NCI-H128 (cell line): ENCODE results near the gene RASGRP4.
A peak's percentile ranks its signal among the peaks of the same experiment; 100 is the strongest.
"Not testable (repeated sequence)": the region's sequence is repeated elsewhere in the genome, so short reads cannot be mapped to it uniquely, and the experiment has no call there.

ENCODE experiments used
- DNase-seq: peaks from one replicate; lab custom pipeline; 2025; ENCODE audit not compliant: unreplicated experiment; lab: John Stamatoyannopoulos, UW

Gene RASGRP4

DNA sequence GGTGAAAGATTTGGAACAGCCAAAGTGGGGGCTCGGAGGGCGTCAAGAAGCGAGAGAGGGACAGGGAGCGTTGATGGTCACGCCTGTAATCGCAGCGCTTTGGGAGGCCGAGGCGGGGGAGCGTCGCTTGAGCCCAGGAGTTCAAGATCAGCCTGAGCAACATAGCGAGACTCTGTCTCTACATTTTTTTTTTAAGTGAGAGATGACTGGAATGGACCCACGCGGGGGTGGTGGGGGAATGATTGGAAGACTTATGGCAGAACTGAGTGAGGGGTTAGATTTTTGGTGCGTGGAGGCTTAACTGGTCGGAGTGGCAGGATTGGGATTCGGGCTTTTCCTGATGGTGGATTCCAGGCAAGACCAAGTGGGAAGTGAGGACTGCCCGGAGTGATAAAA lies 50.9 kb downstream of the RASGRP4 start:
- no peak for DNase-seq

DNA sequence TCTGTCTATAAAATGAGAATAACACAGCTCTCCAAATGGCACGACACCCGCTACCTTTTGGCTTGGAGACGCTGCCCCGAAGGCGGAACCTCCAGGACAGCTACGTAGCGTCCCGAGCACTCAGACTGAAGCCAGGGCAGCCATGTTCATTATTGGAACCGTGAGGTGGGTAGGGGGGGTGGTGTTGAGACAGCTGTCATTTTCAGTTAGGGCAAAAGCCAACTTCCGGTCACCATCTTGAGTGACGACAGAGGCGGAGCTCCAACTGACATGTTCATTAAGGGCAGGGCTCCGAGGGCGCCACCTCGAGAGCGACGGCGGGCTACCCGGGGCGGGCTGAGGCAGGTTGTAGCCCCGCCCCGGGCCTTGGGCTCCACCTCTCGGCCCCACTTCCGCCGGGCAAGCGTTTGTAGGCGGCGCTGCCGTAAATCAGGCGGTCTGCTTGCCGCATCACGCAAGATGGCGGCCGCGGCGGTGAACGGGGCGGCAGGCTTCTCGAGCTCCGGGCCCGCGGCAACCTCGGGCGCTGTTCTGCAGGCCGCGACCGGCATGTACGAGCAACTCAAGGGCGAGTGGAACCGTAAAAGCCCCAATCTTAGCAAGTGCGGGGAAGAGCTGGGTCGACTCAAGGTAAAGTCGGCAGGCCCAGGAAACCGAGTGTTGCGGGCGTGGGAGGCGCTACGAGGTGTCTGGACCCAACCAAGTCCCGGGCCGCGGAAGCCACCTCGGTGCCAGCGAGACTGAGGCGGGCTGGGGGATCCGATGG lies 51.5 kb downstream of the RASGRP4 start, which contains the start of gene PSMD8:
TSS of gene PSMD8 (plus strand) at position 240 of the 766 bp plus-strand sequence. CDS start at position 271, 31 bp downstream.
- peak; percentile 98 for DNase-seq

DNA sequence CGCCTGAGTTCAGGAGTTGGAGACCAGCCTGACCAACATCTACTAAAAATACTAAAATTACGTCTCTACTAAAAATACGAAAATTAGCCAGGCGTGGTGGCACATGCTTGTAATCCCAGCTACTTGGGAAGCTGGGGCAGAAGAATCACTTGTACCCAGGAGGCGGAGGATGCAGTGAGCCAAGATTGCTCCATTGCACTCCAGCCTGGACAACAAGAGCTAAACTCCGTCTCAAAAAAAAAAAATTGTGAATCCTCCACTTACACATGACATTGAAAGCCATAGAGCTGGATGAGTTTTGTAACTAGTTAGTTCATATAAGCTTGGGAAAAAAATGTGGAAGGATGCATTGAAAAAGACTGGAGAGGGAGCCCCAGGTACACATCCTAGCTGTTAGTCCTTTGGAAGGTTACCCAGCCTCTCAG lies 52.1 kb downstream of the RASGRP4 start:
- no peak for DNase-seq

DNA sequence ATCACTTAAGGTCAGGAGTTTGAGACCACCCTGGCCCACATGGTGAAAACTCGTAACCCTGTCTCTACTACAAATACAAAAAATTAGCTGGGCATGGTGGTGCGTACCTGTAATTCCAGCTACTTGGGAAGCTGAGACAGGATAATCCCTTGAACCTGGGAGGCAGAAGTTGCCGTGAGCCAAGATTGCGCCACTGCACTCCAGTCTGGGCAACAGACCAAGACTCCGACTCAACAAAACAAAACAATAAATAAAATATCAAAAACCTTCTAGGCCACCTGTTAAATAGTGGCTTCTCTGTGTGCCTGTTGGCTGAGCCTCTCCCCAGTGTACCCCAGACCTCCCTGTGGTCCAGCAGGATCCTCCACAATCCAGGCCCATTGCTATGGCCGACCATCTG lies 54.9 kb downstream of the RASGRP4 start:
- no peak for DNase-seq

DNA sequence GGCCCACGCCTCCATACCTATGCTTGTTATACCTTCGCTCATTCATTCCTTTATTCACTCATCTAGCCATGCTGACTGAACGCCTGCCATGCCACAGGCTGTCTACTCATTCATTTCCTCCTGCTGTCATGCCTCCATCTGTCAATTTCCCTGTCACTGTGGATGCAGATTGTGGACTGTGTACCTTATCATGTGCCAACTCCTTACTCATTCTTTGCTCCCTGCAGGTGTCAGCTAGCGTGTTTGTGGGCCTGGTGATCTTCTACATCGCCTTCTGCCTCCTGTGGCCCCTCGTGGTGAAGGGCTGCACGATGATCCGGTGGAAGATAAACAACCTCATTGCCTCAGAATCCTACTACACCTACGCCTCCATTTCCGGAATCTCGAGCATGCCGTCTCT lies 55.7 kb downstream of the RASGRP4 start:
- DNase-seq, result no peak

DNA sequence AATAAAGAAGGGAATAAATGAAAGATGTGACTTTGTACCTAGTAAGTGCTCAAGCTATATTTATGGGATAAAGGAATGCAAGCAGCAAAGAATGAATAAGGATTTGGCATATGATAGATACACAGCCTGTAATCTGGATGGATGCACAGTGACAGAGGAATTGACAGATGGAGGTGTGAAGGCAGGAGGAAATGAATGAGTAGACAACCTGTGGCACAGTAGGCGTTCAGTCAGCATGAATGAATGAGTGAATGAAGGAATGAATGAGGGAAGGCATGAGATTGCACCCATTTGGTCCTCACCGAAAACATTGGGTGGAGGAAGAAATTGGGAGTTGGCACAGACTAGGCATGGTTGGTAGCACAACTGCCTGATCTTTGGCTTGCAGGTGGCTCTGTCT lies 56.4 kb downstream of the RASGRP4 start:
- no peak for DNase-seq

DNA sequence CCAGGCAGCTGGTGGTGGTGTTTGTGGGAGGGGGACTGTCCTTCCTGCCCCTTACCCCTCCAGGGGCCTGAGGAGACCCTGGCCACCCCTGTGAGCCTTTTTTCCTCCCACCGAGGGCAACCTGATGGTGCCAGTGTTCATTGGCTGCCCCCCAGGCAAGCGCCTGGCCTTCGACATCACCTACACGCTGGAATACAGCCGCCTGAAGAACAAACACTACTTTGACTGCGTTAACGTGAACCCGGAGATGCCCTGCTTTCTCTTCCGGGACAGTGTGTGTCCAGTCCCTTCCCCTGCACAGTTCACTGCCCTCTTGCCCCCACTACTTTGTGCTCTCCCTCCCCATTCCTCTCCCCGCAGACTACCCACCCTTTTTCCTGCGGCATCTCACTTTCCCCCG lies 59.0 kb downstream of the RASGRP4 start:
- DNase-seq, result no peak

DNA sequence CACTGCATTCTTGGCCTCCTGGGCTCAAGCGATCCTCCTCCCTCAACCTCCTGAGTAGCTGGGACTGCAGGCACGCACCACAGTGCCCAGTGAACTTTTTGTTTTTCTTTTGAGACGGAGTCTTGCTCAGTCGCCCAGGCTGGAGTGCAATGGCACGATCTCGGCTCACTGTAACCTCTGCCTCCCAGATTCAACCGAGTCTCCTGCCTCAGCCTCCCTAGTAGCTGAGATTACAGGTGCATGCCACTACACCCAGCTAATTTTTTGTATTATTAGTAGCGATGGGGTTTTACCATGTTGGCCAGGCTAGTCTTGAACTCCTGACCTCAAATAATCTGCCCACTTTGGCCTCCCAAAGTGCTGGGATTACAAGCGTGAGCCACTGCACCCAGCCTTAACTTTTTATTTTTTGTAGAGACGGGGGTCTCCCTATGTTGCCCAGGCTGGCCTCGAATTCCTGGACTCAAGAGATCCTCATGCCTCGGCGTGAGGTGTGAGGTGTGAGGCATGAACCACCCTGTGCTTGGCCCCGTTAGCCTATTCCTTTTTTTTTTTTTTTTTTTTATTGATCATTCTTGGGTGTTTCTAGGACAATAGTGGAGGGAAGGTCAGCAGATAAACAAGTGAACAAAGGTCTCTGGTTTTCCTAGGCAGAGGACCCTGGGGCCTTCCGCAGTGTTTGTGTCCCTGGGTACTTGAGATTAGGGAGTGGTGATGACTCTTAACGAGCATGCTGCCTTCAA lies 62.9 kb downstream of the RASGRP4 start:
- DNase-seq, result not testable (repeated sequence)

DNA sequence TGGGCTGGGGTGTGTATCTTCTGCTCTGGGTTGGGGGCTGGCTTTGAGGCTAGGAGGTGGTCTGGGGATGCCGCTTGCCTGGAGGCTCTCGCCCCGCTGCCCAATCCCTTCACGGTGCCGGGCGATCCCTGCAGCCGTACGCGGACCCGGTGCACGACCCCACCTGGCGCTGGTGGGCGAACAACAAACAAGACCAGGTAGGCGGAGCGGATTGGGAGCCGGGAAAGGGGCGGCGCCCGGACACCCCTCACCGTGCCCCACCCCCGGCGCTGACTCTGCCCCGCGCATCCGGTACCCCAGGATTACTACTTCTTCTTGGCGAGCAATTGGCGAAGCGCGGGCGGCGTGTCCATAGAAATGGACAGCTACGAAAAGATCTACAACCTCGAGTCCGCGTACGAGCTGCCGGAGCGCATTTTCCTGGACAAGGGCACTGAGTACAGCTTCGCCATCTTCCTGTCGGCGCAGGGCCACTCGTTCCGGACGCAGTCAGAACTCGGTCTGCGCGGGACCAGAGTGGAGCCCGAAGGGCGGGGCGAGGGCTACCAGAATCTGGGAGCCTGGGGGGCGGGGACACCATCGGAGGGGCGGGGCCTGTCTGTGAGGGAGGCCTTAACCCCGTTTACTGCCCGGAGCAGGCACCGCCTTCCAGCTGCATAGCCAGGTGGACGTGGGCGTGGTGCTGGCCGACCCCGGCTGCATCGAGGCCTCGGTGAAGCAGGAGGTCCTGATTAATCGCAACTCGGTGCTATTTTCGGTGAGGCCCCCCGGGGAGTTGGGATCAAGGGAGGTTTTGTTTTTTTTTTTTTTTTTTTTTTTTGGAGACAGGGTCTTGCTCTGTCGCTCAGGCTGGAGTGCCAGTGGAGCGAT lies 63.7 kb downstream of the RASGRP4 start:
- DNase-seq, result peak; percentile 64

DNA sequence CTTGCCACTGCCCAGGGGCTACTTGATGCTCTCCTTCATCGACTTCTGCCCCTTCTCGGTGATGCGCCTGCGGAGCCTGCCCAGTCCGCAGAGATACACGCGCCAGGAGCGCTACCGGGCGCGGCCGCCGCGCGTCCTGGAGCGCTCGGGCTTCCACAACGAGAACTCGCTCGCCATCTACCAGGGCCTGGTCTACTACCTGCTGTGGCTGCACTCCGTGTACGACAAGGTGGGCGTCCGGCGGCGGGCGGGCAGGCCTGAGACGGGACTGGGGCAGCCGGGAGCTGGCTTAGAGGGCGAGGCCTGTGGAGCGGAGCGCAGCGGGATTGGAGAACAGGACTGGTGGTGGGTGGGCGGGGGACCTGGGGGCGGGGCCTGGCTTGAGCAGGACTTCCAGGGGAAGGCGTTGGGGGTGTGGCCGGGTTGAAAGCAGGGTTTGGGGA lies 64.4 kb downstream of the RASGRP4 start:
- peak; percentile 66 for DNase-seq

DNA sequence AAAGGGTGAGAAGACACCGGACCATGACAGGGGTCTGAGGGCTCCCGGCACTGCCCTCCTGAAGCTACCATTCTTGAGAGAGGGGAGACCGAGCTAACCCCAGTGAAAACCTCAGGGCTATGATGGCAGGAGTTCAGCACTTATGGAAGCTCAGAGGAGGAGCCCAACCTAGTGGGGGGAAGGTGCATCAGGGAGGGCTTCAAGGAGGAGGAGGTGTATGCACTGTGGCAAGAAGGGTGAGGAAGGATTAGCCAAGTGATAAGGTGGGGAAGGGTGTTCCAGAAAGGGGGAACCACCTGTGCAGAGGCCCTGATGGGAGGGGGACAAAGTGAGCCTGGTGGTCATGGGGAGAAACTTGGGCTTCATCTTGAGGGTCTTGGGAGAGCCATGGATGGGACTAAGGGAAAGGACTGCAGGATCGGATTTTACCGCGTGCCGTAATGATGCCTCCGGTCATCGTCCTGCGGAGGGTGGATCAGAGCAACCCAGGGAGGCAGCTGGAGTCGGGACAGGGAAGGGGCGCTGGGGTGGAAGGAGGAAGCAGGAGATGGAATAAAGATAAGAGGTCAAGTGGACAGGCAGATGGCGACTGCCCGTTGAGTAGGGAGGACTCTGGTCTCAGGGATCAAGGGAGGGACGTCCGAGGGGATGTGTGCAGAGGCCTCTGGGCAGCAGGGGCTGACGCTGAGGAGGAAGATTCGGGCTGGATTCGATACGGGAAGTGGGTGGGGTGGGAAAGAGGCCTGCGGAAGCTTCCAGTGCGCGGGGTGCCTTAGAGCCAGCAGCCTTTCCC lies 65.0 kb downstream of the RASGRP4 start:
- DNase-seq, result no peak

DNA sequence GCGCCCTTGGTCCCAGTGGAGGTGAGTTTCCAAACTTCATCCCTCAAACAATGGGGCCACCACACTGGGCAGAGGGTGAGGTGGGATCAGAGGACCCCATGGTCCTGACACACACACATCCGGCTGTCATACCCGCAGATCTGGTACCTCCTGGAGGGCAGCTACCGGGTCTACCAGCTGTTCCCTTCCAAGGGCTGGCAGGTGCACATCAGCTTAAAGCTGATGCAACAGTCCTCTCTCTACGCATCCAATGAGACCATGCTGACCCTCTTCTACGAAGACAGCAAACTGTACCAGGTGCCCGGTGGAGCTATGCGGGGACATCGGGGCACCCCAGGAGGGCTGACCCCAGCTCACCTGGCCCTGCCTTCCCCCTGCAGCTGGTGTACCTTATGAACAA lies 65.7 kb downstream of the RASGRP4 start:
- no peak for DNase-seq

DNA sequence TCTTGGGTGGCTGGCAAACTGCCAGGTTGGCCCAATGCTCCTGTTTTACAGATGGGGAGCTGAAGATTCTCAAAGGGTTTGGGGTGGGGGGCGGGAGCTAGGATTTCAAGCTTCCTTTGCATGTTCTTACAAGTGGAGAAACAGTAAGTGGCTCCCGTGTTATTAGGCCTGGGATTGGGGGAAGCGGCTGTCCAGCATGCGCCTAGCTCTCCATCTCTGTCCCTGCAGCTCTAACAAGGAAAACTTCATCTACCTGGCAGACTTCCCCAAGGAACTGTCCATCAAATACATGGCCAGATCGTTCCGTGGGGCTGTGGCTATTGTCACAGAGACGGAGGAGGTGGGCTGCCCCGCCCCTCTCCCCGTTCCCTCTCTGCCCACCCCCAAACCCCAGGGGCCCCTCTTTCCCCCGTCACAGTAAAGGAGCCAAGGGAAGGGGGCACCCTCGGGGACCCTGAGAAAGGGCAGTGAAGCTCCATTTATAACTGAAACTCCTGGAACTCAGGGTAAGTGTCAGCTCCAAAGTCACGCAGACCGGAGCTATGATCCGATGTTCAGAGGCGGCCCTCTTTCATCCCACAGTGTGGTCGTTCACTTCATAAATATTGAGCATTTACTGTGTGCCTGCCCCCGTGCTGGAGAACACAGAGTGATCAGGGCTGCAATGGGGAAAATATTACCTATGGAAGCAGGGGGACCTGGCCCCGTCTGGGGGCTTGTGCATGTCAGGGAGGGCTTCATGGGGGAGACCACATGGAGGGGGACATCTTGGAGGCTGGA lies 66.6 kb downstream of the RASGRP4 start:
- DNase-seq, result no peak
